Measurements from ENCODE around the gene SORCS3. TPM values are rescaled to one million over a fixed set of nuclear protein-coding genes. Genes with fewer than 3 reads are reported as not detected.

SORCS3 gene
- total and polyA plus RNA-seq, 9 of the 15 experiments (the other 6 are each of a cell fraction or from before 2014, with no cell fraction given) = not detected

GRCh38 chr10:104925232-104925851, 284.3 kb downstream of the SORCS3 start (continued):
- TF ChIP-seq CTCF (IDR thresholded peaks at IDR 0.05 in 2 of 3, conservative IDR thresholded peaks at IDR 0.05 in 1 of 3; ENCODE audit: insufficient read depth in 2 of 3, low read depth in 1 of 3, low read length in 3 of 3) = peak in 1 of 3 experiments; percentile 38; a peak in 3 of 6 replicates
- TF ChIP-seq HDAC8 (tag; IDR thresholded peaks at IDR 0.05) = no peak
- TF ChIP-seq ZFP30 (CRISPR knock-in tag; IDR thresholded peaks at IDR 0.05; ENCODE audit: borderline replicate concordance) = no peak

GRCh38 chr10:104928734-104929133, 287.6 kb downstream of the SORCS3 start:
- H4K20me1 ChIP-seq (replicated peaks; ENCODE audit: control insufficient read depth, insufficient read depth, low read length) = no peaks in the 10 kb centered on the region
- no peaks in the 10 kb centered on the region for H3K36me3 ChIP-seq (ENCODE audit: control insufficient read depth, insufficient read depth, low read length)
- FAIRE-seq (no peak), ATAC-seq (no peak), DNase-seq (ENCODE audit: extremely low read depth in 1 of 4, low spot score in 3 of 4) (no peak)
- H3K27me3 ChIP-seq (ENCODE audit: control insufficient read depth in 2 of 2, insufficient read depth in 2 of 2, low read length in 2 of 2) = no peaks in the 10 kb centered on the region
- no peaks in the 10 kb centered on the region for H3K4me1 ChIP-seq (replicated peaks in 1 of 2; ENCODE audit: control insufficient read depth in 2 of 2, insufficient read depth in 2 of 2, low read length in 2 of 2)
- CTCF ChIA-PET (ENCODE audit: low intra/inter-chr PET ratio) = no interaction called here
- no peak overlapping the region for H3K9ac ChIP-seq (ENCODE audit: insufficient read depth in 1 of 2, low read depth in 2 of 2, low read length in 2 of 2)
- in situ Hi-C loops (cut with MboI) (no loop called here), intact Hi-C loops (cut with micrococcal nuclease) (no loop called here)
- no peak overlapping the region for H2AFZ ChIP-seq (ENCODE audit: low read depth, low read length)
- no TSS peak for BruUV-seq (replicated peaks)
- no CpG with 5 or more reads among the region's 2 CpGs for WGBS (ENCODE audit: insufficient coverage, low coverage, missing lambda C conversion rate)
- no peak overlapping the region for H3K27ac ChIP-seq (ENCODE audit: extremely low read depth, low read depth, low read length)
- no peak overlapping the region for H3K4me3 ChIP-seq
- no peaks in the 10 kb centered on the region for H3K79me2 ChIP-seq (ENCODE audit: control insufficient read depth, insufficient read depth, low read length)
- POLR2A ChIA-PET = no interaction called here
- H3K9me1 ChIP-seq (ENCODE audit: control insufficient read depth, insufficient read depth, low read length) = no peaks in the 10 kb centered on the region
- no peaks in the 10 kb centered on the region for H3K9me3 ChIP-seq (replicated peaks; ENCODE audit: control insufficient read depth, insufficient read depth, low read depth, low read length)
- H3K4me2 ChIP-seq (ENCODE audit: insufficient read depth, low read length) = no peak overlapping the region
- TF ChIP-seq TRIM28 (IDR thresholded peaks at IDR 0.05) (no peak), EP300 (IDR thresholded peaks at IDR 0.05; ENCODE audit: low read length) (no peak), ETV1 (tag; conservative IDR thresholded peaks at IDR 0.05; ENCODE audit: low read depth) (no peak), ZNF57 (CRISPR knock-in tag; IDR thresholded peaks at IDR 0.05) (no peak), TCF7L2 (IDR thresholded peaks at IDR 0.05; ENCODE audit: low read depth, low read length) (no peak), TOE1 (IDR thresholded peaks at IDR 0.05; ENCODE audit: borderline replicate concordance) (no peak), TOE1 (CRISPR knock-in tag; IDR thresholded peaks at IDR 0.05; ENCODE audit: borderline replicate concordance, low read depth) (no peak), HEY1 (CRISPR knock-in tag; IDR thresholded peaks at IDR 0.05; ENCODE audit: borderline replicate concordance) (no peak), SFPQ (IDR thresholded peaks at IDR 0.05; ENCODE audit: low read depth, low read length) (no peak), ZNF41 (CRISPR knock-in tag; conservative IDR thresholded peaks at IDR 0.05) (no peak), MCM3 (IDR thresholded peaks at IDR 0.05) (no peak), BRCA1 (IDR thresholded peaks at IDR 0.05) (no peak), BRCA1 (CRISPR knock-in tag; IDR thresholded peaks at IDR 0.05) (no peak), RBM34 (IDR thresholded peaks at IDR 0.05; ENCODE audit: borderline replicate concordance, insufficient read depth, low read length) (no peak), E2F5 (CRISPR knock-in tag; IDR thresholded peaks at IDR 0.05) (no peak), KLF16 (IDR thresholded peaks at IDR 0.05) (no peak)

All from K562 (cell line).